Neuron (in vitro differentiated cells): ENCODE results near the gene CLASRP.
"Not testable (repeated sequence)": the region's sequence is repeated elsewhere in the genome, so short reads cannot be mapped to it uniquely, and the experiment has no call there.

Source experiments
- H2AFZ ChIP-seq: one replicate; pipeline ENCODE4 v1.6.1; 2013; ENCODE audit warnings: low read depth, mild to moderate bottlenecking, inconsistent platforms, low read length, moderate library complexity
- H3K27me3 ChIP-seq: one replicate; pipeline ENCODE4 v1.6.1; 2013; ENCODE audit warnings: low read length; ENCODE audit not compliant: insufficient read depth
- H3K36me3 ChIP-seq: one replicate; pipeline ENCODE4 v1.6.1; 2013; ENCODE audit warnings: low read length; ENCODE audit not compliant: insufficient read depth
- H3K4me1 ChIP-seq: one replicate; pipeline ENCODE4 v1.6.1; 2013; ENCODE audit warnings: low read length; ENCODE audit not compliant: insufficient read depth
- H3K4me3 ChIP-seq: 2 replicates; pipeline ENCODE4 v1.5.1; 2013; ENCODE audit warnings: mild to moderate bottlenecking, low read length, moderate library complexity
- H3K9me3 ChIP-seq: one replicate; pipeline ENCODE4 v1.6.1; 2013; ENCODE audit warnings: low read length

Gene CLASRP

GRCh38 chr19:45115809-45116615 lies 77.2 kb downstream of the CLASRP start:
- no peaks in the 10 kb centered on the region for H3K36me3 ChIP-seq
- no peak overlapping the region for H2AFZ ChIP-seq
- H3K27me3 ChIP-seq = no peaks in the 10 kb centered on the region
- H3K9me3 ChIP-seq = no peaks in the 10 kb centered on the region
- H3K4me3 ChIP-seq = no peak overlapping the region
- peaks cover 14% of the 10 kb centered on the region for H3K4me1 ChIP-seq

- Histone ChIP-seq H3K9me3 (no peaks in the 10 kb centered on the region), H3K27me3 (no peaks in the 10 kb centered on the region), H3K4me3 (no peak overlapping the region), H3K4me1 (peaks cover 14% of the 10 kb centered on the region), H2AFZ (no peak overlapping the region), H3K36me3 (no peaks in the 10 kb centered on the region)
Observed at GRCh38 chr19:45117167-45117594, 78.3 kb downstream of the CLASRP start.

GRCh38 chr19:45117671-45118070 lies 78.8 kb downstream of the CLASRP start:
- H3K4me3 ChIP-seq = no peak overlapping the region
- H3K4me1 ChIP-seq = peaks cover 14% of the 10 kb centered on the region
- H2AFZ ChIP-seq = no peak overlapping the region
- no peaks in the 10 kb centered on the region for H3K9me3 ChIP-seq
- H3K27me3 ChIP-seq = no peaks in the 10 kb centered on the region
- H3K36me3 ChIP-seq = no peaks in the 10 kb centered on the region

- Histone ChIP-seq H3K36me3 (no peaks in the 10 kb centered on the region), H2AFZ (no peak overlapping the region), H3K27me3 (no peaks in the 10 kb centered on the region), H3K4me1 (peaks cover 14% of the 10 kb centered on the region), H3K9me3 (no peaks in the 10 kb centered on the region), H3K4me3 (no peak overlapping the region)
Observed at GRCh38 chr19:45118106-45118505, 79.3 kb downstream of the CLASRP start.

- not testable (repeated sequence) for H3K27me3 ChIP-seq, H3K9me3 ChIP-seq, H3K36me3 ChIP-seq, H3K4me3 ChIP-seq, H2AFZ ChIP-seq
- peaks cover 14% of the 10 kb centered on the region for H3K4me1 ChIP-seq
Observed at GRCh38 chr19:45118591-45119355, 79.9 kb downstream of the CLASRP start.

GRCh38 chr19:45119582-45119981 lies 80.7 kb downstream of the CLASRP start:
- Histone ChIP-seq H3K27me3 (no peaks in the 10 kb centered on the region), H3K4me1 (peaks cover 14% of the 10 kb centered on the region), H3K4me3 (no peak overlapping the region), H3K36me3 (no peaks in the 10 kb centered on the region), H3K9me3 (no peaks in the 10 kb centered on the region), H2AFZ (no peak overlapping the region)
